Activated naive CD8-positive, alpha-beta T cell treated with anti-CD3 and anti-CD28 coated beads, Interleukin-2, amount 10 ng/mL, durations not matched to agents 7 days and 5 days (primary cell): ENCODE data around the gene DTNB. TPM values are rescaled to one million over a fixed set of nuclear protein-coding genes. Genes with fewer than 3 reads are reported as not detected.

ENCODE experiments used
- ATAC-seq: fragments of 150-1000 bp; cut with Tn5 transposase; one replicate; pipeline ENCODE4 v1.10.0; 2021; ENCODE audit warnings: low read depth, moderate library complexity
- POLR2A ChIA-PET: fragments of 350-600 bp; sonication (Branson Sonifier 250); formaldehyde crosslinking; loops from one replicate; lab custom pipeline; 2021; ENCODE audit warnings: antibody characterized with exemption; lab: Charles Lee
- DNase-seq: peaks from one replicate; pipeline ENCODE4 v3.0.0; 2021
- H3K27ac Mint-ChIP-seq: one replicate; pipeline ENCODE4 v1.8.0; 2022; ENCODE audit warnings: mild to moderate bottlenecking, mixed read lengths
- H3K27me3 Mint-ChIP-seq: one replicate; pipeline ENCODE4 v1.8.0; 2022; ENCODE audit warnings: mild to moderate bottlenecking, moderate library complexity, mixed read lengths
- H3K36me3 Mint-ChIP-seq: one replicate; pipeline ENCODE4 v1.8.0; 2021; ENCODE audit warnings: mild to moderate bottlenecking, mixed read lengths
- H3K4me1 Mint-ChIP-seq: one replicate; pipeline ENCODE4 v1.8.0; 2021; ENCODE audit warnings: mixed read lengths
- H3K4me3 Mint-ChIP-seq: one replicate; pipeline ENCODE4 v1.8.0; 2022; ENCODE audit warnings: mild to moderate bottlenecking, moderate library complexity, mixed read lengths
- H3K9me3 Mint-ChIP-seq: one replicate; pipeline ENCODE4 v1.8.0; 2021; ENCODE audit warnings: mixed read lengths
- total RNA-seq, 2 experiments: library from RNA; stranded (reverse); gene quantifications; one replicate each; pipeline ENCODE4 v1.2.3, GENCODE V29; 2021

The DTNB gene
- total RNA-seq, 2 experiments from 2014 or later = 36.7 to 38.3 TPM

GRCh38 chr2:25397777-25398176 is 275.6 kb downstream of the DTNB start:
- POLR2A ChIA-PET = no interaction called here
- H3K4me3 Mint-ChIP-seq = no peak overlapping the region
- H3K36me3 Mint-ChIP-seq = peaks cover 9% of the 10 kb centered on the region
- H3K27me3 Mint-ChIP-seq = no peaks in the 10 kb centered on the region
- H3K9me3 Mint-ChIP-seq = no peaks in the 10 kb centered on the region
- H3K4me1 Mint-ChIP-seq = peaks cover 15% of the 10 kb centered on the region
- ATAC-seq (no peak), DNase-seq (no peak)
- H3K27ac Mint-ChIP-seq = no peak overlapping the region

- H3K36me3 Mint-ChIP-seq = peaks cover 38% of the 10 kb centered on the region
- H3K4me3 Mint-ChIP-seq = no peak overlapping the region
- H3K27me3 Mint-ChIP-seq = no peaks in the 10 kb centered on the region
- POLR2A ChIA-PET = interaction anchor here (0.8 to 0.9 kb wide), 3 partner anchors 12 to 27 kb away, joined by 3 to 4 read pairs (median 3); no protein-coding TSS in a partner anchor
- no peak overlapping the region for H3K27ac Mint-ChIP-seq
- H3K9me3 Mint-ChIP-seq = peaks cover 3% of the 10 kb centered on the region
- H3K4me1 Mint-ChIP-seq = peaks cover 15% of the 10 kb centered on the region
- ATAC-seq (no peak), DNase-seq (no peak)
Measured at GRCh38 chr2:25389161-25389560, 284.2 kb downstream of the DTNB start.

DNA sequence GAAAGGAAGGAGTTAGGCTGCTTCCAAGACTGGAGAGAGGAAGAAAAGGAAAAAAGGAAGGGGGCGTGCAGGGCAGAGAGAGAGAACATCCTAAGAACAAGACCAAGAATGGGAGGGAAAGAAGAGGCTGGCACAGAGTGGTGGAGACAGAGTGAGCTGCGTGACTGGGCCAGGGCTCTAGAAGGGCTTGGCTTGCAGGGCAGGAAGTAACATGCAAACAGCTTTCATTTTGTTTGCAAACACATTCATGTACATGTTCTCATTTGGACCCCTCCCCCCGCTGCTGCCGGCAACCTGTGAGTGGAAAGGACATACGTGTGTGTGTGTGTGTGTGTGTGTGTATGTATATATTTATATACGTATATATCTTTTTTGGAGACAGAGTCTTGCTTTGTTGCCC is 284.9 kb downstream of the DTNB start:
- POLR2A ChIA-PET = interaction anchor here (0.8 to 0.9 kb wide), 2 partner anchors 11 to 26 kb away, joined by 3 to 4 read pairs; no protein-coding TSS in a partner anchor
- Mint-ChIP-seq H3K27me3 (no peaks in the 10 kb centered on the region), H3K9me3 (peaks cover 3% of the 10 kb centered on the region), H3K4me3 (no peak overlapping the region), H3K27ac (peak overlapping the region; percentile 66), H3K4me1 (peaks cover 15% of the 10 kb centered on the region), H3K36me3 (peaks cover 34% of the 10 kb centered on the region)
- DNase-seq (no peak), ATAC-seq (peak; percentile 82)

DNA sequence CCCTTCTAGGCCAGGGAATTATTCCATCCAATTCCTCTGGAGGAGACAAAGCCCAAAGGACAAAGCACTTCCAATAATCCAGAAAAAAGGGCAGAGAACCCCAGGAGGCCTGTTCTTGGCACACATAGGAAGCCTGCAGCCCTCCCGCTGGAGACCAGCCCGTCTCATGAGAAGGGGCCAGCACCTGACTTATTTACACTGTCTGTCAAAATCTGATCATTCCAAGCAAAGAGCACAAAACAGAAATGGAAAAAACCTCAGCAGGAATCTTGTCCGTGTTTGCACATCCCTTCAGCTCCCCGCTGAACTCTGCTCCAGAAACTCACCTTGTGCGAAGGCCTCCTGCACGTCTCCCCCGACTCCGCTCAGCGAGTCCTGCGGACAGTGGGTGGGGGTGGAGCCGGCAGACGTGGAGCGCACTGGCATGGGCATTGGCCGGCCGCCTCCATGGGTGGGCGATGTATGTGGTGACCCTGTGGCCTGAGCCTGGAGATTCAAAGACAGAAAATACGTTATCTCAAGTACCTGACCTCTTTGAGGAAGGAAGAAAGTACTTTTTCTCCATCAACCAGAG is 285.4 kb downstream of the DTNB start:
- H3K4me1 Mint-ChIP-seq = peaks cover 15% of the 10 kb centered on the region
- DNase-seq (no peak), ATAC-seq (no peak)
- POLR2A ChIA-PET = interaction anchor here (0.6 kb wide), 1 partner anchor 83 kb away, joined by 4 read pairs; no protein-coding TSS in a partner anchor
- H3K36me3 Mint-ChIP-seq = peaks cover 34% of the 10 kb centered on the region
- H3K27ac Mint-ChIP-seq = peak overlapping the region; percentile 66
- H3K4me3 Mint-ChIP-seq = no peak overlapping the region
- no peaks in the 10 kb centered on the region for H3K27me3 Mint-ChIP-seq
- peaks cover 3% of the 10 kb centered on the region for H3K9me3 Mint-ChIP-seq

DNA sequence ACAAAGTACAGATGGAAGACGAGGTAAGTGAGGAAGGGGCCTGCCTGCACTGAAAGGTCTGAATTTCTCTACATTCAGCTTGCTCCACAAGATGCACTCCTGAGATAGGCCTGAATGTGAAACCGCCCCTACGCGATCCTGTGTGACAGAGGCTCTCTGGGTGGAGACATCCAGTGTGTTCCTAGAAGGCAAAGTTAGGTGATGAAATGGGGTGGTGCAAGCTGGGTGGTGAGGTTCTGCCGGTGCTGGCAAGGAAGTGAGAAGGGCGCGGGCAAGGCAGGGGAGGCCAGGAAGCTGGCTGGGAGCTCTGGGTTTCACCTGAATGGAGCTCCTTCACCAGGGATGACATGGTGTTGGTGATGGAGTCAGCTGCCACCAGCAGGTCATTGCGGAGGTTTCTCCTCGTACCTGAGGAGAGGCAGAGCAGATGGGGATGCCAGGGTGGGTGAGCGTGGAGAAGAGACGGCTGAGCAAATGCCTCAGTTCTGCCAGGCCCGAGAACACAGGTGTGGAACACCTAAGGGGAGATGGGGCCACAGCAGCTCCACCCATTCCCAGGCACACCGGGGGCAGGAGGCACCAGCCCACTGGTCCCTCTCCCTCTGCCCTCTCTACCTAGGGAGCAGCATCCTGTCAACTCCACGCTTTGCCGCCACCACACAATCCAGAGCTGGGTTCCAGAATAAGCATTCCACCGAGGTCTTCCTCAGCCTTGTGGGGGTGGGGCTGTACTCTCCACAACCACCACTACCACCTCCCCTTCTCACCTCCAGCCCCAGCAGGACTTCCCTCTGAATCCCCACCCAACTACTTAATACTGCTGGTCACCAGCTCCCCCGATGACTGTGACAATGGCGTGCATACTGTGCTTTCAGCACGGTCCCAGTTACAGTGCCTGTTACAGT is 286.2 kb downstream of the DTNB start:
- DNase-seq = no peak
- H3K36me3 Mint-ChIP-seq = peaks cover 32% of the 10 kb centered on the region
- H3K27me3 Mint-ChIP-seq = no peaks in the 10 kb centered on the region
- H3K9me3 Mint-ChIP-seq = peaks cover 3% of the 10 kb centered on the region
- POLR2A ChIA-PET = interaction anchor here (0.6 kb wide), 1 partner anchor 84 kb away, joined by 4 read pairs; no protein-coding TSS in a partner anchor
- no peak for ATAC-seq
- H3K4me3 Mint-ChIP-seq = no peak overlapping the region
- H3K4me1 Mint-ChIP-seq = peaks cover 15% of the 10 kb centered on the region
- H3K27ac Mint-ChIP-seq = peak overlapping the region; percentile 27

DNA sequence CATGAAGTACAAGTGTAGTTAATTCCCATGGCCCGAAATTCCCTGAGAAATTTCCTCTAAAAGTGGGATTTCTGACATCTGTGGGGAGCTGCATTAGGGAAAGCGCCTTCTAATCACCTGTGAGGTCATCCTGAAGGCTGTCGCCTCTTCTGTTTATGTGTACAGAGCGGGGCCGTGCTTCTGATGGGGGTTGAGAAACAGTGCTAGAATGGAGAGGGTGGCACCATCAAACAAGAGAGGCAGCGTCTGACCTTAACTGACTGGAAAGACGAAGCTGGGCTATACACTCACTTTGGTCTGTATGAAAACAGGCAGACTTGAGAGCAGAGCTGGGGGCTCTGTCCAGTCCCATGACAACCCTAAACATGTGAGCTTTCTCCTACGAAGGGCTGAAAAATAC is 287.5 kb downstream of the DTNB start:
- Mint-ChIP-seq H3K9me3 (no peaks in the 10 kb centered on the region), H3K4me3 (no peak overlapping the region), H3K27me3 (no peaks in the 10 kb centered on the region), H3K4me1 (peaks cover 13% of the 10 kb centered on the region), H3K27ac (no peak overlapping the region), H3K36me3 (peaks cover 25% of the 10 kb centered on the region)
- POLR2A ChIA-PET = no interaction called here
- no peak for ATAC-seq
- no peak for DNase-seq

DNA sequence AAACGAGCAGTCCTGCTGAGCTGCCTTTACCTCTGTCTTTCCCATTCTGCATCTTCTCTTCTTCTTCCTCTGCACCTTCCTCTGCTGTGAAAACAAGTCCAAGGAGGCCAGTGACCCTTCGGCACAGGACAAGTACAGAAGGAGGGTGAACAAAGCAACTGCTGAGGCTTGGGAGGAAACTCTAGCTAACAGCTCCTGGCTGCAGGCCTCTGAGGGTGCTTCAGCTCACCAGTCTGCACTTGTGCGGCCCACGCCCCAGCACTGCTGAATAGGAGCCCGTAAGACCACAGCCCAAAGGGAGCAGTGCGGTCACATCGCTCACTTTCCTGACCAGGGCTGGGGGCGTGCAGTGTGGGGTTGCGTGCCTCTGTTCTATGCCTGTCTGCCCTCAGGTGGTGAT is 289.6 kb downstream of the DTNB start:
- Mint-ChIP-seq H3K36me3 (peaks cover 12% of the 10 kb centered on the region), H3K9me3 (no peaks in the 10 kb centered on the region), H3K27me3 (no peaks in the 10 kb centered on the region), H3K27ac (no peak overlapping the region), H3K4me1 (peaks cover 17% of the 10 kb centered on the region), H3K4me3 (no peak overlapping the region)
- no peak for DNase-seq
- ATAC-seq = no peak
- POLR2A ChIA-PET = no interaction called here

DNA sequence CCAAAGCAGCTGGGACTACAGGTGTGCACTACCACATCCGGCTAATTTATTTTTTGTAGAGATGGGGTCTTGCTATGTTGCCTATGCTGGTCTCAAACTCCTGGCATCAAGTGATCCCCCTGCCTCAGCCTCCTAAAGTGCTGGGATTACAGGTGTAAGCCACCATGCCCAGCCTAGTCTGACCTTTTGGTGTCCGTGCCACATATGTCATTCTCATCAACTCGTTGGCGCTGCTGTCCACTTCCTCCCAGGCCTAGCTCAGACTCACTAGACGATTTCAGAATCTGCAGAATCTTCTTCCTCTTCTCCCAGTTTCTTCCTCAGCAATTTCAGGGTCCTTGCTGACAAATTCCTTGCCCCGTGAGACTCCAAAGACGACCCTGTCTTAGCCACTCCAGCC is 291.9 kb downstream of the DTNB start:
- Mint-ChIP-seq H3K27me3 (no peaks in the 10 kb centered on the region), H3K4me3 (no peak overlapping the region), H3K27ac (no peak overlapping the region), H3K9me3 (no peaks in the 10 kb centered on the region), H3K4me1 (peaks cover 24% of the 10 kb centered on the region), H3K36me3 (peaks cover 11% of the 10 kb centered on the region)
- DNase-seq (peak; percentile 16), ATAC-seq (no peak)
- POLR2A ChIA-PET = interaction anchor here (1.0 kb wide), 1 partner anchor 22 kb away, joined by 3 read pairs; no protein-coding TSS in a partner anchor

DNA sequence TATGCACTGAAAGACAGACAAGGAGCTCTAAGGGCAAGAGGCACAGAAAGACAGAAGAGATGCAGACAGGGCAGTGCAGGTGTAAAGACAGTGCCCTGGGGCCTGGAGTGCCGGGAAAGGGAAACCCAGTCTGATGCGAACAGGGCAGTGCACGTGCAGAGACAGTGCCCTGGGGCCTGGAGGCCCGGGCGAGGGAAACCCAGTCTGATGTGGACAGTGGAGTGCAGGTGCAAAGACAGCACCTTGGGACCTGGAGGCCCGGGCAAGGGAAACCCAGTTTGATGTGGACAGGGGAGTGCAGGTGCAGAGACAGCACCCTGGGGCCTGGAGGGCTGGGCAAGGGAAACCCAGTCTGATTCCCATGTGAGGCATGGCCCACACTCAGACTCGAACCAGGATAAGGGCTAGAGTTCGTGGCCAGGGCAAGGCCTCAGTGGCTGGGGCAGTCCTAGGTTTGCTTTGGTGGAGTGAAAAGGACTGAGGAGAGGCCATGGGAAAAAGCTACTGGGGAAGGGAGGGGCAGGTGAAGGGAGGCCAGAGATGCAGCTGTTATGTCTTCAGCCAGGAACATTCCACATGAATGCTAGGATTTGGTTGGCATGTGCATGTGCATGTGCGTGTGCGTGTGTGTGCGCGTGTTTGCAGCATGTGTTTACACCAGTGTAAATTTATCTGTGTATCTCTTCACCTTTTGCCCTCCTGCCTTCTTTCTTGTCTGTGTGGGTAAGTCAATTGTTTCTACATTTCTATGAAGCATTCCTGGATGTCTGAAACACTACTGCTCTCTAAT is 292.6 kb downstream of the DTNB start:
- peak; percentile 19 for DNase-seq
- H3K9me3 Mint-ChIP-seq = no peaks in the 10 kb centered on the region
- POLR2A ChIA-PET = no interaction called here

GRCh38 chr2:25380023-25380422 is 293.4 kb downstream of the DTNB start:
- POLR2A ChIA-PET = no interaction called here
- Mint-ChIP-seq H3K36me3 (peaks cover 11% of the 10 kb centered on the region), H3K4me3 (no peak overlapping the region), H3K27me3 (no peaks in the 10 kb centered on the region), H3K27ac (no peak overlapping the region), H3K9me3 (no peaks in the 10 kb centered on the region), H3K4me1 (peaks cover 28% of the 10 kb centered on the region)
- no peak for DNase-seq
- ATAC-seq = no peak

More for the DNA sequence above, 292.6 kb downstream of the DTNB start:
- no peak overlapping the region for H3K27ac Mint-ChIP-seq
- peaks cover 11% of the 10 kb centered on the region for H3K36me3 Mint-ChIP-seq
- no peak for ATAC-seq
- H3K4me3 Mint-ChIP-seq = no peak overlapping the region
- no peaks in the 10 kb centered on the region for H3K27me3 Mint-ChIP-seq
- peaks cover 28% of the 10 kb centered on the region for H3K4me1 Mint-ChIP-seq

GRCh38 chr2:25379535-25379934 is 293.8 kb downstream of the DTNB start:
- Mint-ChIP-seq H3K27me3 (no peaks in the 10 kb centered on the region), H3K36me3 (peaks cover 11% of the 10 kb centered on the region), H3K9me3 (no peaks in the 10 kb centered on the region), H3K27ac (no peak overlapping the region), H3K4me3 (no peak overlapping the region), H3K4me1 (peaks cover 28% of the 10 kb centered on the region)
- DNase-seq (peak; percentile 21), ATAC-seq (no peak)
- POLR2A ChIA-PET = no interaction called here

- H3K4me1 Mint-ChIP-seq = peaks cover 28% of the 10 kb centered on the region
- no peaks in the 10 kb centered on the region for H3K9me3 Mint-ChIP-seq
- POLR2A ChIA-PET = no interaction called here
- H3K27me3 Mint-ChIP-seq = no peaks in the 10 kb centered on the region
- H3K4me3 Mint-ChIP-seq = peak overlapping the region; percentile 23
- ATAC-seq (no peak), DNase-seq (peak; percentile 24)
- H3K36me3 Mint-ChIP-seq = peaks cover 9% of the 10 kb centered on the region
- H3K27ac Mint-ChIP-seq = peak overlapping the region; percentile 55
Measured at GRCh38 chr2:25378731-25379490, 294.5 kb downstream of the DTNB start.
